Neuron (in vitro differentiated cells): ENCODE results near the gene UGT1A10.

Experiments used
- H2AFZ ChIP-seq: one replicate; pipeline ENCODE4 v1.6.1; 2013; ENCODE audit warnings: low read depth, mild to moderate bottlenecking, inconsistent platforms, low read length, moderate library complexity
- H3K27me3 ChIP-seq: one replicate; pipeline ENCODE4 v1.6.1; 2013; ENCODE audit warnings: low read length; ENCODE audit not compliant: insufficient read depth
- H3K36me3 ChIP-seq: one replicate; pipeline ENCODE4 v1.6.1; 2013; ENCODE audit warnings: low read length; ENCODE audit not compliant: insufficient read depth
- H3K4me1 ChIP-seq: one replicate; pipeline ENCODE4 v1.6.1; 2013; ENCODE audit warnings: low read length; ENCODE audit not compliant: insufficient read depth
- H3K4me3 ChIP-seq: 2 replicates; pipeline ENCODE4 v1.5.1; 2013; ENCODE audit warnings: mild to moderate bottlenecking, low read length, moderate library complexity
- H3K9me3 ChIP-seq: one replicate; pipeline ENCODE4 v1.6.1; 2013; ENCODE audit warnings: low read length

UGT1A10 gene

GRCh38 chr2:233791883-233792329 lies 155.7 kb downstream of the UGT1A10 start:
- Histone ChIP-seq H3K4me1 (no peaks in the 10 kb centered on the region), H3K27me3 (peaks cover 3% of the 10 kb centered on the region), H2AFZ (no peak overlapping the region), H3K4me3 (no peak overlapping the region), H3K36me3 (no peaks in the 10 kb centered on the region), H3K9me3 (no peaks in the 10 kb centered on the region)

- Histone ChIP-seq H3K9me3 (no peaks in the 10 kb centered on the region), H3K27me3 (peaks cover 3% of the 10 kb centered on the region), H2AFZ (no peak overlapping the region), H3K4me3 (no peak overlapping the region), H3K36me3 (no peaks in the 10 kb centered on the region), H3K4me1 (no peaks in the 10 kb centered on the region)
These were observed 156.5 kb downstream of the UGT1A10 start for GRCh38 chr2:233792720-233793119.

- Histone ChIP-seq H3K9me3 (no peaks in the 10 kb centered on the region), H2AFZ (no peak overlapping the region), H3K4me1 (no peaks in the 10 kb centered on the region), H3K4me3 (no peak overlapping the region), H3K36me3 (no peaks in the 10 kb centered on the region), H3K27me3 (peaks cover 3% of the 10 kb centered on the region)
These were observed 157.3 kb downstream of the UGT1A10 start for GRCh38 chr2:233793465-233794127.

- Histone ChIP-seq H2AFZ (no peak overlapping the region), H3K4me1 (no peaks in the 10 kb centered on the region), H3K36me3 (no peaks in the 10 kb centered on the region), H3K4me3 (no peak overlapping the region), H3K9me3 (no peaks in the 10 kb centered on the region), H3K27me3 (peaks cover 3% of the 10 kb centered on the region)
These were observed 157.9 kb downstream of the UGT1A10 start for GRCh38 chr2:233794128-233794658.

- Histone ChIP-seq H3K4me1 (no peaks in the 10 kb centered on the region), H3K27me3 (no peaks in the 10 kb centered on the region)
These were observed 159.5 kb downstream of the UGT1A10 start for GRCh38 chr2:233795735-233796171.

GRCh38 chr2:233796254-233796653 lies 160.0 kb downstream of the UGT1A10 start:
- H3K4me1 ChIP-seq: no peaks in the 10 kb centered on the region
- no peak overlapping the region for H3K4me3 ChIP-seq
- H3K36me3 ChIP-seq: no peaks in the 10 kb centered on the region
- H3K9me3 ChIP-seq: no peaks in the 10 kb centered on the region
- no peaks in the 10 kb centered on the region for H3K27me3 ChIP-seq
- no peak overlapping the region for H2AFZ ChIP-seq

More at GRCh38 chr2:233795735-233796171, 159.5 kb downstream of the UGT1A10 start:
- no peak overlapping the region for H3K4me3 ChIP-seq
- no peak overlapping the region for H2AFZ ChIP-seq
- H3K9me3 ChIP-seq: no peaks in the 10 kb centered on the region
- H3K36me3 ChIP-seq: no peaks in the 10 kb centered on the region

GRCh38 chr2:233798335-233799086 lies 162.3 kb downstream of the UGT1A10 start:
- no peaks in the 10 kb centered on the region for H3K4me1 ChIP-seq
- H3K9me3 ChIP-seq: no peaks in the 10 kb centered on the region
- H3K36me3 ChIP-seq: no peaks in the 10 kb centered on the region
- H2AFZ ChIP-seq: no peak overlapping the region
- H3K4me3 ChIP-seq: no peak overlapping the region
- H3K27me3 ChIP-seq: no peaks in the 10 kb centered on the region

GRCh38 chr2:233799087-233799665 lies 162.9 kb downstream of the UGT1A10 start:
- Histone ChIP-seq H3K27me3 (no peaks in the 10 kb centered on the region), H3K4me1 (no peaks in the 10 kb centered on the region), H3K4me3 (no peak overlapping the region), H3K9me3 (no peaks in the 10 kb centered on the region), H2AFZ (no peak overlapping the region), H3K36me3 (no peaks in the 10 kb centered on the region)

- Histone ChIP-seq H3K36me3 (no peaks in the 10 kb centered on the region), H3K9me3 (no peaks in the 10 kb centered on the region), H3K4me1 (no peaks in the 10 kb centered on the region), H2AFZ (no peak overlapping the region), H3K27me3 (no peaks in the 10 kb centered on the region), H3K4me3 (no peak overlapping the region)
These were observed 163.5 kb downstream of the UGT1A10 start for GRCh38 chr2:233799716-233800115.

GRCh38 chr2:233800208-233800607 lies 164.0 kb downstream of the UGT1A10 start:
- Histone ChIP-seq H3K27me3 (no peaks in the 10 kb centered on the region), H3K36me3 (no peaks in the 10 kb centered on the region), H2AFZ (no peak overlapping the region), H3K4me1 (no peaks in the 10 kb centered on the region), H3K4me3 (no peak overlapping the region), H3K9me3 (no peaks in the 10 kb centered on the region)

GRCh38 chr2:233801357-233802131 lies 165.3 kb downstream of the UGT1A10 start:
- Histone ChIP-seq H3K4me1 (no peaks in the 10 kb centered on the region), H2AFZ (no peak overlapping the region), H3K27me3 (no peaks in the 10 kb centered on the region), H3K9me3 (no peaks in the 10 kb centered on the region), H3K36me3 (no peaks in the 10 kb centered on the region), H3K4me3 (no peak overlapping the region)

GRCh38 chr2:233802132-233802815 lies 166.0 kb downstream of the UGT1A10 start:
- Histone ChIP-seq H3K4me1 (no peaks in the 10 kb centered on the region), H3K36me3 (no peaks in the 10 kb centered on the region), H3K9me3 (no peaks in the 10 kb centered on the region), H2AFZ (no peak overlapping the region), H3K27me3 (no peaks in the 10 kb centered on the region), H3K4me3 (no peak overlapping the region)
